Keratinocyte (primary cell): Measurements from ENCODE around the gene RGS3. TPM values are rescaled to one million over a fixed set of nuclear protein-coding genes. Genes with fewer than 3 reads are reported as not detected.

ENCODE experiments used
- DNase-seq: peaks from one replicate; pipeline ENCODE4 v3.0.0-alpha.2; 2011; ENCODE audit warnings: low read depth, missing footprints, low spot score
- FAIRE-seq: peaks from 2 replicates; lab custom pipeline; 2011; peaks lifted over from hg19 to GRCh38; lab: Jason Lieb, UNC
- H2AFZ ChIP-seq: 2 replicates; pipeline ENCODE4 v1.6.0; 2012; ENCODE audit warnings: low read length, control low read depth, inconsistent platforms; ENCODE audit not compliant: control insufficient read depth
- H3K27ac ChIP-seq: 2 replicates; pipeline ENCODE4 v1.5.1; 2011; ENCODE audit warnings: low read length; ENCODE audit not compliant: control insufficient read depth, insufficient read depth
- H3K27me3 ChIP-seq: 3 replicates; pipeline ENCODE4 v1.6.0; 2011; ENCODE audit warnings: low read length; ENCODE audit not compliant: control insufficient read depth, insufficient read depth; ENCODE audit errors: extremely low read depth
- H3K36me3 ChIP-seq, 2 experiments: 2 replicates in 1 of 2; 3 replicates in 1 of 2; pipeline ENCODE4 v1.5.1; 2011; ENCODE audit warnings: low read length in 2 of 2, mild to moderate bottlenecking in 1 of 2; ENCODE audit not compliant: control insufficient read depth in 2 of 2, insufficient read depth in 2 of 2; ENCODE audit errors: extremely low read depth in 1 of 2
- H3K4me1 ChIP-seq: 3 replicates; pipeline ENCODE4 v1.5.1; 2011; ENCODE audit warnings: low read length; ENCODE audit not compliant: control insufficient read depth, insufficient read depth; ENCODE audit errors: extremely low read depth
- H3K4me2 ChIP-seq: 3 replicates; pipeline ENCODE4 v1.6.0; 2011; ENCODE audit warnings: low read depth, low read length; ENCODE audit not compliant: control insufficient read depth, insufficient read depth; ENCODE audit errors: extremely low read depth
- H3K4me3 ChIP-seq, 3 experiments: fragments of 200-600 bp in 1 of 3; sonication (generic) in 1 of 3; 2 replicates in 2 of 3; 3 replicates in 1 of 3; pipeline ENCODE4 v1.5.1; 2011 to 2016; ENCODE audit warnings: low read length in 3 of 3, mild to moderate bottlenecking in 3 of 3, control low read depth in 2 of 3, inconsistent platforms in 1 of 3, low read depth in 1 of 3, mixed read lengths in 1 of 3, mixed run types in 1 of 3, moderate library complexity in 1 of 3; ENCODE audit not compliant: control insufficient read depth in 2 of 3, insufficient read depth in 2 of 3; ENCODE audit errors: extremely low read depth in 1 of 3
- H3K79me2 ChIP-seq: 2 replicates; pipeline ENCODE4 v1.6.0; 2012; ENCODE audit warnings: low read length; ENCODE audit not compliant: control insufficient read depth, insufficient read depth
- H3K9ac ChIP-seq: 3 replicates; pipeline ENCODE4 v1.6.0; 2011; ENCODE audit warnings: low read length; ENCODE audit not compliant: control insufficient read depth, insufficient read depth; ENCODE audit errors: extremely low read depth
- H3K9me1 ChIP-seq: 3 replicates; pipeline ENCODE4 v1.6.0; 2011; ENCODE audit warnings: low read length; ENCODE audit not compliant: control insufficient read depth, insufficient read depth; ENCODE audit errors: extremely low read depth
- H3K9me3 ChIP-seq: 2 replicates; pipeline ENCODE4 v1.5.1; 2012; ENCODE audit warnings: low read depth, low read length; ENCODE audit not compliant: control insufficient read depth
- H4K20me1 ChIP-seq: 3 replicates; pipeline ENCODE4 v1.6.0; 2011; ENCODE audit warnings: low read length; ENCODE audit not compliant: control insufficient read depth, insufficient read depth; ENCODE audit errors: extremely low read depth
- EZH2 ChIP-seq: IDR thresholded peaks from one replicate; pipeline ENCODE4 v1.6.1; 2012; ENCODE audit warnings: inconsistent platforms, mild to moderate bottlenecking, low read length, moderate library complexity
- dilution Hi-C: fragments of 300-500 bp; cut with MboI; formaldehyde crosslinking; loops from one replicate; pipeline ENCODE4 v1.7.0; 2020; ENCODE audit warnings: low sequenced_read_pairs; ENCODE audit not compliant: extremely low pct_ligation_motif_present
- polyA plus RNA-seq, 5 experiments: library from polyadenylated mRNA; depleted of rRNA in 3 of 5; stranded (reverse) in 3 of 5; stranded (forward) in 1 of 5; unstranded in 1 of 5; fragments of >200 nt; gene quantifications; 1 replicate in 1 of 5; 2 replicates in 3 of 5; 3 replicates in 1 of 5; pipeline versions ENCODE4 v1.2.1 to v1.2.3, GENCODE V29; 2011 to 2012; ENCODE audit warnings: missing spikeins in 2 of 5, low read depth in 1 of 5, low replicate concordance in 1 of 5
- TF ChIP-seq, protein P1 (sequence below), 3 experiments: IDR thresholded peaks in 1 of 3; conservative IDR thresholded peaks in 1 of 3; optimal IDR thresholded peaks in 1 of 3; 2 replicates in 2 of 3; 3 replicates in 1 of 3; pipeline versions ENCODE3 to v1.5.1; 2011; ENCODE audit warnings: low read length in 3 of 3, mild to moderate bottlenecking in 3 of 3, moderate library complexity in 2 of 3, control low read depth in 1 of 3, inconsistent platforms in 1 of 3; ENCODE audit not compliant: insufficient read depth in 2 of 3; ENCODE audit errors: extremely low read depth in 1 of 3

RGS3 gene
- polyA plus RNA-seq, 1 donor (not counting 4 experiments of a cell fraction or from before 2014, with no cell fraction given), result 19.6 TPM

- no peaks in the 10 kb centered on the region for H3K9me1 ChIP-seq
- FAIRE-seq, result no peak
- H3K4me2 ChIP-seq, result no peak overlapping the region
- no peak overlapping the region for H3K9ac ChIP-seq
- H2AFZ ChIP-seq, result no peak overlapping the region
- H3K79me2 ChIP-seq, result no peaks in the 10 kb centered on the region
- no peaks in the 10 kb centered on the region for H3K4me1 ChIP-seq
- H3K4me3 ChIP-seq, result no peak overlapping the region
- dilution Hi-C loops, result loop anchor here (10.0 kb wide), 1 partner anchor 233 kb away; no protein-coding TSS in a partner anchor
- H3K27ac ChIP-seq, result no peak overlapping the region
- H4K20me1 ChIP-seq, result no peaks in the 10 kb centered on the region
- no peaks in the 10 kb centered on the region for H3K9me3 ChIP-seq
- no peak for TF ChIP-seq EZH2
- TF ChIP-seq, protein P1, sequence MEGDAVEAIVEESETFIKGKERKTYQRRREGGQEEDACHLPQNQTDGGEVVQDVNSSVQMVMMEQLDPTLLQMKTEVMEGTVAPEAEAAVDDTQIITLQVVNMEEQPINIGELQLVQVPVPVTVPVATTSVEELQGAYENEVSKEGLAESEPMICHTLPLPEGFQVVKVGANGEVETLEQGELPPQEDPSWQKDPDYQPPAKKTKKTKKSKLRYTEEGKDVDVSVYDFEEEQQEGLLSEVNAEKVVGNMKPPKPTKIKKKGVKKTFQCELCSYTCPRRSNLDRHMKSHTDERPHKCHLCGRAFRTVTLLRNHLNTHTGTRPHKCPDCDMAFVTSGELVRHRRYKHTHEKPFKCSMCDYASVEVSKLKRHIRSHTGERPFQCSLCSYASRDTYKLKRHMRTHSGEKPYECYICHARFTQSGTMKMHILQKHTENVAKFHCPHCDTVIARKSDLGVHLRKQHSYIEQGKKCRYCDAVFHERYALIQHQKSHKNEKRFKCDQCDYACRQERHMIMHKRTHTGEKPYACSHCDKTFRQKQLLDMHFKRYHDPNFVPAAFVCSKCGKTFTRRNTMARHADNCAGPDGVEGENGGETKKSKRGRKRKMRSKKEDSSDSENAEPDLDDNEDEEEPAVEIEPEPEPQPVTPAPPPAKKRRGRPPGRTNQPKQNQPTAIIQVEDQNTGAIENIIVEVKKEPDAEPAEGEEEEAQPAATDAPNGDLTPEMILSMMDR (optimal IDR thresholded peaks at IDR 0.05 in 1 of 3, IDR thresholded peaks at IDR 0.05 in 1 of 3, conservative IDR thresholded peaks at IDR 0.05 in 1 of 3; ENCODE audit: extremely low read depth in 1 of 3, insufficient read depth in 2 of 3, low read length in 3 of 3), result no peak
- H3K36me3 ChIP-seq, result no peaks in the 10 kb centered on the region
- no peak for DNase-seq
- H3K27me3 ChIP-seq, result no peaks in the 10 kb centered on the region
Observed at GRCh38 chr9:113427629-113428028, 35.9 kb upstream of the RGS3 start.

- Histone ChIP-seq H3K9me3 (no peaks in the 10 kb centered on the region), H3K27ac (no peak overlapping the region), H3K4me2 (no peak overlapping the region), H3K9me1 (no peaks in the 10 kb centered on the region), H3K79me2 (no peaks in the 10 kb centered on the region), H4K20me1 (no peaks in the 10 kb centered on the region), H3K4me1 (no peaks in the 10 kb centered on the region), H2AFZ (no peak overlapping the region), H3K36me3 (no peaks in the 10 kb centered on the region), H3K27me3 (no peaks in the 10 kb centered on the region), H3K9ac (no peak overlapping the region), H3K4me3 (no peak overlapping the region)
- DNase-seq (no peak), FAIRE-seq (no peak)
- dilution Hi-C loops, result loop anchor here (10.0 kb wide), 1 partner anchor 233 kb away; no protein-coding TSS in a partner anchor
- TF ChIP-seq EZH2, result no peak
- TF ChIP-seq, protein P1 (optimal IDR thresholded peaks at IDR 0.05 in 1 of 3, IDR thresholded peaks at IDR 0.05 in 1 of 3, conservative IDR thresholded peaks at IDR 0.05 in 1 of 3; ENCODE audit: extremely low read depth in 1 of 3, insufficient read depth in 2 of 3, low read length in 3 of 3), result no peak
Observed at GRCh38 chr9:113428062-113428615, 35.4 kb upstream of the RGS3 start.
